Effector CD4-positive, alpha-beta T cell (primary cell): Measurements from ENCODE around the gene SEMA3B.
"Not testable (repeated sequence)": the region's sequence is repeated elsewhere in the genome, so short reads cannot be mapped to it uniquely, and the experiment has no call there.

Experiments
- DNase-seq: peaks from one replicate; pipeline ENCODE4 v3.0.0-alpha.2; 2020
- total RNA-seq: gene quantifications from one replicate; lab custom pipeline; 2026; lab: John Stamatoyannopoulos, UW

SEMA3B gene
- total RNA-seq: 6.4 reads per million, percentile 24 among the genes with 10 or more reads in this experiment

- no peak for DNase-seq
These were observed at the start of gene SEMA3B for GRCh38 chr3:50268703-50269451. Gene SEMA3B, plus strand, starts transcription at chr3:50269147. Its CDS starts 94 bp downstream, at chr3:50269241.

DNA sequence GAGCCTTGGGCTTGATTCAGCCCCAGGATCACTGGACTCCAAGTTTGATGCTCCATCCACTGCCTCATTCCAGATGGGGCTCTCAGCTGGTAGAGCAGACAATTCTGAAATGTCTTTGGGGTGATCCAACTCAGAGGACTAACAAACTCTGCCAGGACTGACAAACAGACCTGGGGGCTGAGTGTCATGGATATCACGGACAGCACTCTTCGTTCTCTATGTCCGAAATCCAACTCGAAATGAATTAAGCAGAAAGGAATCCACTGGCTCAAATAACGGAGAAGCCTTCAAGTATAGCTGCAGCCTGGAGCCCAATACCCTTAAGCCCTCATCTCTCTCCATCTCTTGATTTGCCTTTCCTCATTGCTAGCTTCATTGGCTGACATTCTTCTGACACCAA is 49.7 kb upstream of the SEMA3B start:
- no peak for DNase-seq

DNA sequence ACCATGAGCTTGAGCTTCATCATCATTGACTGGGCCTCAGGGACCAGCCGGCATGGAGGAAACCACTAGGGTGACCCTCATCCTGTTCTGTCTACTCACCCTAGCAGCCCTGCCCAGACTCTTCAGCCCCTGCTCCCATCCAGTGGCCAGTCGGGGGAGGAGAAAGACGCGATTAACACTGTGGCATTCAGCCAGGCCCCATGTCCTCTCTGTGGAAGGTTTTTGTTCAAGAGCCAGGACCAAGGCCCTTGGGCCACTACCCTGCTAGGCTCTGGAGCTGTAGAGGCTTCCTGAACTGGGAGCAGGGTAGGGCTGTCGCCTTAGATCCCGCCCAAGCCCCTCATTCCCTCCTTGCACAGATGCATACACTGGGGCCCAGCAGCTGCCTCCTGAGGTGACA is 48.8 kb upstream of the SEMA3B start:
- DNase-seq: no peak

GRCh38 chr3:50221051-50221410 is 47.9 kb upstream of the SEMA3B start:
- DNase-seq: no peak

DNA sequence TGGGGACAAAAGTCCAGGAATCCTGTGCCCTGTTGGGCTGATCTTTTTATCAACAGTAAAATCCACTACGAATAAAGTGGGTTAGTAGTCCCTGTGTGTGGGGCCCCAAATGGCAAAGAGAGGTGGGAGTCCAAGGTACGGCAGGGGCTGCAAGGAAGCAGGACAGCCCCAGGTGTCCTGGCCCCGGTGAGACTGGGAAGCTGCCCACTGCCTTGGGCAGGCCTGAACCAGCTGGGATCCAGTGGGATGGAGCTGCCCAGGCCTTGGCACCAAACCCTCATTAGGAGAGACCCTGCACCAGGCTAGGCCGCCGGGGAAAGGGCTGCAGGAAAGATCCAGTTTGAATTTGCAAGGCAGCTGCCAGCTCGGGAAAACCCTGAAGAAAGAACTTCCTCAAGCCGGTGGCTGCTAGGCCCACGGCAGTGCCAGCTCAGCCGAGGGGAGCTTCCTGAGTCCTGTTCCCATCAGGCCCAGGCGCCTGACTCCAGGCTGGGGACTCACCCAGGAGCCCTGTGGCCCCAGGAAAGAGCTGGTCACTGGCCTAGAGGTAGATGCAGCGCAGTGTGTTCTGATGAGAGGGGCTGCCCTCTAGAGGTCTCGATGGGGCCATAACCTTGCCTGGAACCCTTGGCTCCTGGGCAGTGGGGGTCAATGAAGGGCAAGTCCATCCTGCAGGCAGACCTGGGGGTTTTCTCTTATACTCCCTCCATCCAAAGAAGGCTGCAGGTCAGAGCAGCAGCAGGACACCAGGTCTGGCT is 47.4 kb upstream of the SEMA3B start:
- no peak for DNase-seq

GRCh38 chr3:50222169-50222528 is 46.8 kb upstream of the SEMA3B start:
- DNase-seq: no peak

GRCh38 chr3:50224639-50225038 is 44.3 kb upstream of the SEMA3B start:
- no peak for DNase-seq

DNA sequence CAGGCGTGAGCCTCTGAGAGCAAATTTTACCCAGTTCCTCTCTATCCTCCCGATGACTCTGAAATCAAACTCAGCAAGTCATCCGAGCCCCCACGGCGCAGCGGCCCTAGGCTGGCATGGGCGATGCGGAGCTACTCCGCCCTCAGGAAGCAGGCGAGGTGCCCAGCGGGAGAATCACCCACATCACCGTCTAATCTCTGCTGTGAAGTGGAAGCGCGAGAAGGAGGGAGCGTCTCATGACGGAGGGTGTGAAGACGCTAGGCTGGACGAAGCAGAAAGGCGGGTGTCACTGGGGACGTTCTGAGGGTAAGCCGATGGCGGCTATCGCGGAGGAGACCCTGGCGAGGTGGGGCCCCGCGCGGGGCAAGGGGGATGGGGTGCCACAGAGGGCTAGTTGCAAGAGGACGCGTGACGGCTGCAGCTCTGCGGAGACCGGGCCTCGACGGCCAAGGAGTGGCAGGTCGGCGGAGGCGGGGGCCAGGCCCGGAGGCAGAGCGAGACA is 42.0 kb upstream of the SEMA3B start:
- peak; percentile 35 for DNase-seq

GRCh38 chr3:50227390-50228183 is 41.4 kb upstream of the SEMA3B start:
- DNase-seq: peak; percentile 88

DNA sequence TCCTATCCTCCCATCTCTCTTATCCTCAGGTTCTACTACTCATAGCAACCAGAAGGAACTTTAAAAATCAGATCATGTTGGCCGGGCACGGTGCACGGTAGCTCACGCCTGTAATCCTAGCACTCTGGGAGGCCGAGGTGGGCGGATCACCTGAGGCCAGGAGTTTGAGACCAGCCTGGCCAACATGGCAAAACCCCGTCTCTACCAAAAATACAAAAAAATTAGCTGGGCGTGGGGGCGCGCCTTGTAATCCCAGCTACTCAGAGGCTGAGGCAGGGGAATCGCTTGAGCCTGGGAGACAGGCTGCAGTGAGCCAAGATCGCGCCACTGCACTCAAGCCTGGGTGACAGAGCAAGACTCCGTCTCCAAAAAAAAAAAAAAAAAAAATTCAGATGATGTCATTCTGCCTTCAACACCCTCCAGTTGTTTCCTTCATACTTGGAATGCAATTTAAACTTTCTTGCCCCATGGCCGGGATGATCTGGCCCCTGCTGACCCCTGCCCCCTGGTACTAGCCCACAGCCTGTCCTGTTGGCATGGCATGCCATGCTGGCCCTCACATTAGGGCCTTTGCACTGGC is 40.7 kb upstream of the SEMA3B start:
- DNase-seq: not testable (repeated sequence)

DNA sequence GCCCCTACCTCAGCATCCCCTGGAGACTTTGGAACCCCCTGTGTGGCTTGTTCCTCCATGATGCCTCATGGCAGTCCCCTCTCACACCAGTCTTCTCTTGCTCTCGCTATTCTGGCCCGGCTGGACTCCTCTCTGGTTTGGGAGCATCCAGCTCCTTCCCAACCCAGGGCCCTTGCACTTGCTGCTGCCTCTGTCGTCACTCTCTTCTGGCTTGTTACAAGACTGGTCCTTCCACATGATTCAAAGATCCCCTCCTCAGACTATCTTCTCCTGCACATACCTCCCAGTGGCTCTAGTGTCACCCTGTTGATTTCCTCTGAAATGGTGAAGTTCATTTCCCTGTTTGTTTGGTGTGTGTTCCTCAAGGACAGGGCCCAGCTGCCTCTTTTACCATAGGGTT is 39.5 kb upstream of the SEMA3B start:
- no peak for DNase-seq

- no peak for DNase-seq
These were observed 38.7 kb upstream of the SEMA3B start for GRCh38 chr3:50230104-50230793.

- DNase-seq: no peak
These were observed 38.2 kb upstream of the SEMA3B start for GRCh38 chr3:50230794-50231125.

GRCh38 chr3:50231581-50231980 is 37.4 kb upstream of the SEMA3B start:
- no peak for DNase-seq

GRCh38 chr3:50232303-50232702 is 36.6 kb upstream of the SEMA3B start:
- DNase-seq: no peak

GRCh38 chr3:50233176-50233575 is 35.8 kb upstream of the SEMA3B start:
- no peak for DNase-seq

DNA sequence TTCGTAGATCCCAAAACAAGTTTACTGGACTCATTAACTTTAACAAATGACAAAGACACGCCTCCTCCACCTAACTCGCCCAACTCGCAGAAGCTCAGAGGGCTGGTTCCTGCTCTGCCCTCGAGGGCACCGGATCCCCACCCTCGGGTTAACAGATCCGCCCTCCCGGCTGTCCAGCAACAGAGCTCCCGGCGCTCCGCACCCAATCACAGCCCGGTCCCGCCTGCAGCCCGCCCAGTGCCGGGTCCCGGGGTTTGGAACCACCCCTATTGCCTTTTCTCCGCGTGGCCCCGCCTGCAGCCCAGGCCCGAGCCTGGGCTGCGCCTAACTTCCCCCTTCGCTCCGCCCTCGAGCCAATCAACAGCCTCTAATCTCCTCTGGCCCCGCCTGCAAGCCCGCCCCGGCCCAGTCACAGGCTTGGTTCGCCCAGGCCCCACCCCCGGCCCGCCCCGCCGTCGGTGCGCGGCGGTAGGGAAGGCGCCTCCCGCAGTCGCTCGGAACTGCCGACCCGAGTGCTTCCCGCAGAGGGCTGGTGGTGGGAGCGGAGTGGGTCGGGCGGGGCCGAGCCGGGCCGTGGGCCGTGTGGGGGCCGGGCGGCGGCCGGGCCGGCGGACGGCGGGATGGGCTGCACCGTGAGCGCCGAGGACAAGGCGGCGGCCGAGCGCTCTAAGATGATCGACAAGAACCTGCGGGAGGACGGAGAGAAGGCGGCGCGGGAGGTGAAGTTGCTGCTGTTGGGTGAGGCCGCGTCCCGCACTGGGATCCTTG is 33.0 kb upstream of the SEMA3B start, which contains the start of gene GNAI2:
Gene GNAI2 (plus strand): TSS at position 489 of the 768 bp plus-strand sequence. CDS start 132 bp downstream, at position 621.
- peak; percentile 97 for DNase-seq

- no peak for DNase-seq
These were observed 32.3 kb upstream of the SEMA3B start for GRCh38 chr3:50236484-50237132.

DNA sequence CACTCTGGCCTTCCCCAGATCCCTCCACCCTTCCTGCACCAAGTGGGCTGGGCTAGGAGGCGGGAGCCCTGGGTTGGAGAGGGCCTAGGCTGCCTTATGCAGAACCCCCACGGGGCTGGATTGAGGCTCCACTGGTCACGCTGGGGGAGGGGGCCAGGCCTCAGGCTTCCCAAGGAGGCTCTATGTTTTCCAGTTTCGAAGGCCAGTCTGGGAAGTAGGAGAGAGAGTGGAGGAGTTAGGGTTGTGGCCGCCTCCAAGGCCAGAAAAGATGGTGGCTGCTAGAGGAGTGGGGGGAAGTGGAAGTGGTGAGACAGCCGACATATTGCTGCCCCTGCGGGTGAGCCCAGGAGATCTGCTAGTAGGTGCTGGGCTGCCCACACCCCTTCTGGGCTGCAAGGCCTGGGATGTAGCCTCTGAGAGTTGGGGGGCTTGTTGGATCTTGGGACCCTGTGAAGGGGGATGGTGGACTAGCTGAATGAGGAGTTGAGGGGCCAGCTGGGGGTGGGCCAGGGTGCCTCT is 31.8 kb upstream of the SEMA3B start:
- peak; percentile 16 for DNase-seq

GRCh38 chr3:50237754-50238548 is 31.0 kb upstream of the SEMA3B start:
- DNase-seq: peak; percentile 80
